ENCODE results near the gene CELSR2.

Gene CELSR2

DNA sequence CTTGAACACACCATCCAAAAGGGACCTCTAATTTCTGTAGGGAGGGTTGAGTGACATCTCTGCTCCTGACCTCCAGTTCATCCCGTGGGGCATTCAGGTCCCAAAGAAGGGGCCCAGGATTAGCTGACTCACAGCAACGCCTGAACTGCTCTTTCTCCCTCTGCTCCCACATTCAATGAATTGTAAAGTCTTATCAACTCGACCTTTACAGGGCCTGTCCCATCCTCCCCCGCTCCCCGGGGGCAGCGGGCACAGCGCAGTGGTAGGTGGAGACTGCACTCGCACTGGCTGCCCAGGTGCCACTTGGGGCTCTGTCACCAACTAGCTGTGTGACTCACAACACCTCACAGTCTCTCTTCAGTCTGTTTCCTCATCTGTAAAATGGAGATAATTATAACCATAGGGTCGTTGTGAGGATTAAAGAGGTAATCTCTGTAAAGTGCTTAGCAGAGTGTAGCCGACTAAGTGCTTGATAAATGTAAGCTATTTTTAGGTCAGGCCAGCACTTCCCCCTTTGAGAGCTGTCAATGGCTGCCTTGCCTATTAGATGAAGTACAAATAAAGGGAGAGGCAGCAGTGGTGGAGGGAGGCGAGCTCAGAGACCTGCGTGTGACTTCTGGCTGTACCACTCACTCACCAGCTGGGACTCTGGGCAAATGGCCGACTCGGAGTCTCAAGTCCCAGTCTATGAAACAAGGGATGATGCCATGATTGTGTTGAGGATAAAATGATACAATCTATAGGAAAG, 58.1 kb downstream of the CELSR2 start:
- DNase-seq (ENCODE audit: low spot score) = peak; percentile 26

- no peak for DNase-seq (ENCODE audit: low spot score)
These were observed 60.0 kb downstream of the CELSR2 start for GRCh38 chr1:109309347-109309746.

- DNase-seq (ENCODE audit: low spot score) = no peak
These were observed 62.9 kb downstream of the CELSR2 start for GRCh38 chr1:109312246-109312645.

DNA sequence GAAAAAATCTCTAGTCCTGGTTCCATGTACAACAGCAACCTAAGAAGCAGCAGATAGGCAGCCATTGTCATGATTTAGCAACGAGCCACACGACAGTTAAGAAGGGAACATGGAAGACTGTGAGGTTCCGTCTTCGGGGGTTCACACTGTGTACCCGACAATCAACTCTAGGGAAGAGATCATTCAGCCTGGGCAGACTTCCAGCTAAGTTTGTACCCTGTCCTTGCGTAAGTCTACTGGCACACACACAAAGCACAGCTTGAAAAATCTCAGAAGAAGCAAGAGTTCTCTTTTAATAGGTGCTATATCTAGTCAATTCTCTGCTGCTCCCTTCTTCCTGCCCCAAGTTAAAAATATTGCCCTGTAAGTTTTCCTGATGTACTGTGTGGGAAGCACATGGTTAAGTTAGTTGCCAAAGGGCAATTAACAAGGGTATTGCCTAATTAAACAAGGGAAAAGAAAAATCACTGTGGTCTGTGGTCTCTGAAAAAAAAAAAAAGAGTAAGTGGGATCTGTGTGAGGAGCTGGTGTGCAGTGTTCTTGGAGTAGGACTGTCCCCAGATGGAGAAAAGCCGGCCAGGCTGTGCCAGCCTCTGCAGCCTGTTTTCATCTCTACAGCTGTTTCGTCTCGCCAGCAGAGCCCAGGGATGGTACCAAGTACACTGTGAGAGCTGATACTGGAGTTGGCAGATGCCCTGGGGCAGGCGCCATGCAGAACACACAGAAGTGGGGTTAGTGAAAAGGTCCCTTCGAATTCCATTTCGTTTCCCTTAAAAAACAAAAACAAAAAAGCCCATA, 63.8 kb downstream of the CELSR2 start:
- DNase-seq (ENCODE audit: low spot score) = no peak

GRCh38 chr1:109314795-109315194, 65.5 kb downstream of the CELSR2 start:
- no peak for DNase-seq (ENCODE audit: low spot score)

GRCh38 chr1:109315288-109315687, 65.9 kb downstream of the CELSR2 start:
- DNase-seq (ENCODE audit: low spot score) = no peak

GRCh38 chr1:109316506-109316905, 67.2 kb downstream of the CELSR2 start:
- DNase-seq (ENCODE audit: low spot score) = no peak

GRCh38 chr1:109319114-109319513, 69.8 kb downstream of the CELSR2 start:
- no peak for DNase-seq (ENCODE audit: low spot score)

- no peak for DNase-seq (ENCODE audit: low spot score)
These were observed 73.6 kb downstream of the CELSR2 start for GRCh38 chr1:109322974-109323373.
